NCI-H2107 (cell line): ENCODE results near the gene SMPX.

Experiments used
- DNase-seq: peaks from one replicate; lab custom pipeline; 2025; lab: John Stamatoyannopoulos, UW

SMPX gene

GRCh38 chrX:21744060-21744459, 13.9 kb downstream of the SMPX start:
- no peak for DNase-seq

GRCh38 chrX:21741869-21742701, 15.8 kb downstream of the SMPX start:
- DNase-seq = peak; percentile 16

GRCh38 chrX:21741364-21741763, 16.6 kb downstream of the SMPX start:
- no peak for DNase-seq

- DNase-seq = no peak
These were observed 17.3 kb downstream of the SMPX start for GRCh38 chrX:21740329-21741274.

DNA sequence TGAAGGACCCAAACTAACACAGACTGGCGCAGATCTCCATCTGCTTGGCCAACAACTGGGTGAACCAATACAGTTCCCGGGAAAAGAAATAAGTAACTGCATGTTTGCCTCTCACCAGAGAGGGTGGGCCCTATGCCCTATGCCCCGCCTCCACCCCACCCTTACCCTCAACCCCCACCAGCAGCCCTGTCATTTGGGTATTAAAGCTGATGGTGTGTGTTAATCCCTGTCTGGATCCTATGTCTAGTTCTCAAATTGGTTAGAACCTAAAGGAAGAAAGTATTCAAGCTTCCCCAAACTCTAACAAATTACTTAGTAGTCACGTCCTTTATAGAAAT, 19.0 kb downstream of the SMPX start:
- no peak for DNase-seq

- peak; percentile 80 for DNase-seq
These were observed 19.5 kb downstream of the SMPX start for GRCh38 chrX:21738210-21738949.

GRCh38 chrX:21735768-21736127, 22.2 kb downstream of the SMPX start:
- DNase-seq = no peak

DNA sequence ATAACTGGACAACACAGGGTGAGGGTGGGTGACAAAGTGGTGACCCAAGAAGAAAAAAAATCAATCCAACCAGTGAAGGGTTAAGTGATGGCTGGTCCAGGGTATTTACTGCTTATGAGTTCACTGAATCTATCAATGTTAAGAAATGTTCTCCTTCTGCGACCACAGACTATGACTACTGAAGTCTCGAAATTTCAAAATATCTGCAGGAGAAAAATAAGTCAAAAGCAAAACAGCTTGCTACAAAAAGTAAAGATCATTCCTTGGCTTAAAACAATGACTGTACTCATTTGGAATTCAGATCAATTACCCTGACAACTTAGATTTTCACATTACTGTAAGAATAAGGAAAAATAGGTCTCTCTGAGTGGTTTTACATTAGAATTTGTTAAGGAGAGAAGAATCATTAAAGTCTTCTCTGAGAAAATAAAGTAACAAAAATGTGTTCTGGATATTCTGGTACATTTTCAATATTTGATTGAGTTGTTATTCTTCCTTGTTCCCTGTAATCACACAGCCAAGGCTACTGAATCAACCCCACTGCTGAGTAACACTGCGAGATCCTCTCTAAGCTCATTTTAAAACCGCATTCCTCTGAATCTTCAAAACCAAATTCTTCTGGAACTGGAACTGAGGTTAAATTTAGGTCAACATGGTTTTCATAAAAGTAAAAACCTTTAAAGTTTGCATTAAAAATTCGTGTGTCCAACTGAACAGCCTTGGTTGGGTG, 22.7 kb downstream of the SMPX start:
- DNase-seq = no peak

DNA sequence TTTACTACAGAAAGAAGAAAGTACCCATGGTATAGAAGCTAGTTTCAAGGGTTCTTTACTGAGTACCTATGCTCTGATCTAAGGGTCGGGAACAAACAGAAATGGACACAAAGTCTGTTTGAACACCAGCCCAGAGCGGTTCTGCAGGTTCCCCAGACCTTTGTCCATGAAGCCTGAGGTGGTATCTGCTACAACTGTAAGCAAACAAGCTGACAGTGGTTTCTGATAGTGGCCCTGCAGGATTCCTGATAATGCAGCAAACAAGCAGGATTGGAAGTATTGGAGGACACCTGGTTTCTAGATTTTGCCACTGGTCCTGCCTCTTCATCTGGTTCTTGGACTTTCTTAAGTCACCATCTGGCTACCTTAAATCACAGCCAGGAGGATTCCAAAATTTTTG, 23.7 kb downstream of the SMPX start:
- DNase-seq = no peak

GRCh38 chrX:21733705-21734104, 24.2 kb downstream of the SMPX start:
- no peak for DNase-seq

- DNase-seq = no peak
These were observed 27.9 kb downstream of the SMPX start for GRCh38 chrX:21730026-21730425.

DNA sequence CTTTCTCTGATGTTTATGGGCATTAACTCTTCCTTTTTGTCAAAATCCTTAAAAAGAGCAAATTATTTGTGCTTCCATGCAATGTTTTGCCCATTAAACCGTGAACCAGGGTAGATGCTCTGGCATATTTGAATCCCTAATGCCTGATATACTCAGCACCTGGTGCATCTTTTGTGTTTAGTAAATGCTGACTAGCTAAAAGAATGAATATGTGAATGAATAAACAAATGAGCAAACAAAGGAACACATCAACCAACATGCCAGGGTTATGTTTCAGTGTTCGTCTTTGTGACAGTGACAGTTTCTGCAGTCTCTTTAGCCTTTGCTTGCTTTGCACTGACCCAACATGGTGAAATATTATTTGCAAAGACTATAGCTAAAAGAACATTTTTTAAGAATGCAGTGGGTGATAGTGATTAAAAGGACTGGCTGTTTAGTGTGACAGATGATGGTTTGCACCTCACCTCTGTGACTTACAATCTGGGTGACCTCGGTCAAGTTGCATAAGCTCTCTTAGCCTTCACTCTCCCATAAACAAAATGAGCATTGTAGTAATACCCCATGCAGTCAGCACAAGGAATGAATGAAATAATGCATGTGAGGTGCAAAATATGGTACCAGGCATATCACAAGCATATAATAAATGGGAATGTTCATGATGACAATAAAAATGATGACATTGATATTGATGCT, 29.5 kb downstream of the SMPX start:
- no peak for DNase-seq

DNA sequence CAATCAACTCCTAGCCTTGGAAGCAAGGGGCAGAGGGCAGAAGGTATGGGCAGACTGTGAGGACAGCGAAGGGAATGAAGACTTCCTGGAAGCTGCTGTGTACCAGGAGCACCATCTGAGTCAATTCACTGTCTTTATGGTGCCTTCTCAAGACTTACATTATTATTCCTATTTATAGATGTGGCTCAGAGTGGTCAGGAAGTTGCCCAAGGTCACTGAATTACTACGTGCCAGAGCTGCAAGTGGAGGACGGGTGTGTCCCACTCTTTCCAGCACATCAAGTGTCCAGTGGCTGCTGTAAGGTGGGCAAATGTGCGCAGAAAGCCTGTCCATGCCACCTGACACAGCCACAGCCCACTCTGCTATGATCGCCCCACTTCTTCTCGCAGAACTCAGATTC, 32.0 kb downstream of the SMPX start:
- DNase-seq = no peak

GRCh38 chrX:21725496-21725895, 32.4 kb downstream of the SMPX start:
- peak; percentile 36 for DNase-seq

- DNase-seq = no peak
These were observed 34.1 kb downstream of the SMPX start for GRCh38 chrX:21723814-21724213.

- no peak for DNase-seq
These were observed 34.8 kb downstream of the SMPX start for GRCh38 chrX:21723084-21723483.

- DNase-seq = no peak
These were observed 36.7 kb downstream of the SMPX start for GRCh38 chrX:21721195-21721594.

DNA sequence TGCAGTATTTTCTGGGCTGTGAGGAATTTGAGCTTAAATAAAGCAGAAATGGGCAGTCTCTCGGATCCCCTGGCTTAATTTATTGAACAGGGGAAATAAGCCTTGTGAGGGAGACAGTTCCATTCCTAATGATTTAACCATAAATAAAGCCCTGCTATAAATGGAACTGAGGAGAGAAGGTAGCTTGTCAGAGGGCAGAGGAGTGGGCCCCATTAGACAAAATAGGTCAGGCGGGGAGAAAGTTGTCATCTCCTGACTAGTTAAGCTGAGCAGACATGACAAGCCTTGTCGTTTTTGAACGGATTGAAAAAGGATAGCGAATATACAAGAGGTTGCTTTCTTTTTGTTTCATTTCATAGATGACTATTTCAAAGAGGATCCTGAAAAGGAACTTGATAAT, 39.3 kb downstream of the SMPX start:
- DNase-seq = no peak

DNA sequence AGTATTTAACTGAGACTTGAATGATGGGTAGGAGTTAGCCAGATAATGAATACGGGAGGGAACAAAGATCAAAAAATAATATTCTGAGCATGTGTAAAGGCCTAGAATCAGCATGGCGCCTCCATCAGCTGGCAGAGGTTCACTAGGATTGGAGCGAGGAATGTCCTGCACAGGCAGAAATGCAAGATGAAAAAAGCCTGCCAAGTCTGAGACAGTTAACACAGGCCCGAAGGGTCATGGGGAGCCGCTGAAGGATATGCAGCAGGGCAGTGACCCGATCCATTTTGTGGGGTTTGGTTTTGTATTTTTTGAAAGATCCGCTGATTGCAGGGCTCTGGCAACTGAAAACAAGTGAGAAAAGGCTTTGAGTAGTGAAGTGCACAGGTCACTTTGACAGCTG, 40.1 kb downstream of the SMPX start:
- DNase-seq = no peak

DNA sequence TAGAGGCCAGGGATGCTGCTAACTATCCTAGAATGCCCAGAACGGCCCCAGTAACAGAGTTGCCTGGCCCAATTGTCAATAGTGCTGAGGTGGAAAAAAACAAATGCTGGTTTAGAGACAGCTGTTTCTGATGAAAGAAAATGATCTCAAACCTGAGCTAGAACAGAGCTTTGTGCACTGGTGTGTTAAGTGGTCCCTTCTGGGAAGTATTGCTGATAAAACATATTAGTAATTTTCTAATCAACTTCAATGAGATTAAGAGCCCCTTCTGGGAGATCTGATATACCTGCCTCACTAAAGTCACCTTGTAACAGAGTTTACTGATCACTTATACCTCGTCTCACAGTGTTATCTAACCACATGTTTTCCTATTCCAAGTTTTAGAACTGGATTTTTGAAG, 42.1 kb downstream of the SMPX start:
- no peak for DNase-seq

- no peak for DNase-seq
These were observed 42.6 kb downstream of the SMPX start for GRCh38 chrX:21715337-21715736.
